Caco-2 (cell line): ENCODE results near the gene CACNA2D1. TPM values are rescaled to one million over a fixed set of nuclear protein-coding genes. Genes with fewer than 3 reads are reported as not detected.

Experiments used
- BruUV-seq: library from RNA; stranded (reverse); fragments of 400-500 nt; replicated peaks from 2 replicates; lab custom pipeline; 2021; lab: Mats Ljungman, UMichigan
- CTCF ChIA-PET: fragments of 300-600 bp; sonication (Branson Sonifier 250); formaldehyde crosslinking; loops from one replicate; lab custom pipeline; 2022; ENCODE audit warnings: antibody characterized with exemption; lab: Charles Lee
- POLR2A ChIA-PET: fragments of 300-600 bp; sonication (Branson Sonifier 250); formaldehyde crosslinking; loops from one replicate; lab custom pipeline; 2022; ENCODE audit warnings: antibody characterized with exemption; lab: Charles Lee
- DNase-seq, 2 experiments: peaks; one replicate each; pipeline versions ENCODE4 v3.0.0 to v3.0.0-alpha.2; 2020 to 2022
- H3K27me3 ChIP-seq: replicated peaks from 2 replicates; pipeline ENCODE4 v1.6.0; 2011; ENCODE audit warnings: low read length; ENCODE audit not compliant: control insufficient read depth, insufficient read depth
- H3K36me3 ChIP-seq: 2 replicates; pipeline ENCODE4 v1.5.1; 2011; ENCODE audit warnings: low read length; ENCODE audit not compliant: control insufficient read depth, insufficient read depth
- H3K4me1 ChIP-seq: fragments of 250-450 bp; sonication (Bioruptor Pico); 2 replicates; pipeline ENCODE4 v1.5.1; 2020; ENCODE audit warnings: mild to moderate bottlenecking
- H3K4me3 ChIP-seq: 2 replicates; pipeline ENCODE4 v1.5.1; 2011; ENCODE audit warnings: low read depth, mild to moderate bottlenecking, control low read depth, low read length
- H3K9me3 ChIP-seq: fragments of 250-450 bp; sonication (Bioruptor Pico); 2 replicates; pipeline ENCODE4 v1.5.1; 2020; ENCODE audit warnings: mild to moderate bottlenecking, moderate library complexity
- H3K27ac Mint-ChIP-seq: one replicate; pipeline ENCODE4 v1.8.0; 2022; ENCODE audit warnings: mixed read lengths; ENCODE audit not compliant: unreplicated experiment
- H3K27me3 Mint-ChIP-seq: one replicate; pipeline ENCODE4 v1.8.0; 2022; ENCODE audit warnings: mixed read lengths; ENCODE audit not compliant: insufficient read depth, unreplicated experiment
- H3K36me3 Mint-ChIP-seq: one replicate; pipeline ENCODE4 v1.8.0; 2022; ENCODE audit warnings: mild to moderate bottlenecking, mixed read lengths; ENCODE audit not compliant: insufficient read depth, unreplicated experiment
- H3K4me1 Mint-ChIP-seq: one replicate; pipeline ENCODE4 v1.8.0; 2022; ENCODE audit warnings: low read depth, mixed read lengths; ENCODE audit not compliant: unreplicated experiment
- H3K4me3 Mint-ChIP-seq: one replicate; pipeline ENCODE4 v1.8.0; 2022; ENCODE audit warnings: mild to moderate bottlenecking, moderate library complexity, mixed read lengths; ENCODE audit not compliant: unreplicated experiment
- H3K9me3 Mint-ChIP-seq: one replicate; pipeline ENCODE4 v1.8.0; 2022; ENCODE audit warnings: mixed read lengths; ENCODE audit not compliant: unreplicated experiment
- CTCF ChIP-seq, 2 experiments: fragments of 200-600 bp in 1 of 2; IDR thresholded peaks; 1 replicate in 1 of 2; 2 replicates in 1 of 2; pipeline versions ENCODE4 v1.5.1 to v1.8.0; 2011 to 2022; ENCODE audit warnings: antibody characterized with exemption in 1 of 2, control low read depth in 1 of 2, inconsistent platforms in 1 of 2, low read depth in 1 of 2, low read length in 1 of 2, mild to moderate bottlenecking in 1 of 2, moderate library complexity in 1 of 2; ENCODE audit not compliant: insufficient read depth in 1 of 2, severe bottlenecking in 1 of 2, unreplicated experiment in 1 of 2
- intact Hi-C: fragments of 100-400 bp; cut with micrococcal nuclease; formaldehyde crosslinking; loops from one replicate; pipeline ENCODE4 v1.10.0; 2022; ENCODE audit not compliant: unreplicated experiment
- total RNA-seq: library from RNA; stranded (reverse); gene quantifications from 2 replicates; pipeline ENCODE4 v1.2.3, GENCODE V29; 2022

CACNA2D1 gene
- total RNA-seq, 1 experiment from 2014 or later, result not detected

GRCh38 chr7:82173400-82174021 lies 270.1 kb downstream of the CACNA2D1 start:
- CTCF ChIA-PET, result no interaction called here
- Histone ChIP-seq H3K4me1 (no peaks in the 10 kb centered on the region), H3K36me3 (no peaks in the 10 kb centered on the region), H3K4me3 (no peak overlapping the region), H3K27me3 (no peaks in the 10 kb centered on the region), H3K9me3 (no peaks in the 10 kb centered on the region)
- Mint-ChIP-seq H3K9me3 (no peaks in the 10 kb centered on the region), H3K27me3 (peaks cover 2% of the 10 kb centered on the region), H3K36me3 (no peaks in the 10 kb centered on the region), H3K27ac (no peak overlapping the region), H3K4me3 (no peak overlapping the region), H3K4me1 (no peaks in the 10 kb centered on the region)
- no peak for DNase-seq
- no TSS peak for BruUV-seq
- intact Hi-C loops, result loop anchor here (5.0 kb wide), 1 partner anchor 554 kb away; no protein-coding TSS in a partner anchor
- POLR2A ChIA-PET, result no interaction called here
- no peak for TF ChIP-seq CTCF (IDR thresholded peaks at IDR 0.05; ENCODE audit: insufficient read depth in 1 of 2, low read depth in 1 of 2, low read length in 1 of 2, severe bottlenecking in 1 of 2, unreplicated experiment in 1 of 2)

DNA sequence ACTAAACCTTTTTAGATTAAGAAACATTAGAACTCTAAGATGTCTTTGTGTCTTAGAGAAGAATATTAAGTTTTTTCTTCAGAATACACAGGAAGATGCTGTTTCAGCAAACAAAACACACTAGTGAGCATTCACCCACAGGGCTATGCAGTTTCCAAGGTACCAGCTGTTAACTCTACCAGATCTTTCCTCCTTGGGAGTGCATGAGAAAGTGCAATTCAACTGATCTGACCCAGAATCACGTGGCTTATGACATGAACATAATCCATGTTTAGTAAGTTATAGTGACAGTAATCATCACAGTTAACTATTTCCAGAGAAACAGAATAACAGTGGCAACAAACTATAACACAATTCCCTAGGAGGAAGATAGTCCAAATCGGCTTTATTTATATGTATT lies 270.7 kb downstream of the CACNA2D1 start:
- CTCF ChIA-PET, result no interaction called here
- H3K27me3 Mint-ChIP-seq, result no peaks in the 10 kb centered on the region
- H3K36me3 Mint-ChIP-seq, result no peaks in the 10 kb centered on the region
- no peaks in the 10 kb centered on the region for H3K27me3 ChIP-seq
- POLR2A ChIA-PET, result no interaction called here
- H3K4me3 ChIP-seq, result no peak overlapping the region
- no peaks in the 10 kb centered on the region for H3K9me3 Mint-ChIP-seq
- no peaks in the 10 kb centered on the region for H3K4me1 ChIP-seq
- no peak for TF ChIP-seq CTCF (IDR thresholded peaks at IDR 0.05; ENCODE audit: insufficient read depth in 1 of 2, low read depth in 1 of 2, low read length in 1 of 2, severe bottlenecking in 1 of 2, unreplicated experiment in 1 of 2)
- H3K4me3 Mint-ChIP-seq, result no peak overlapping the region
- H3K4me1 Mint-ChIP-seq, result no peaks in the 10 kb centered on the region
- DNase-seq, result no peak
- no peaks in the 10 kb centered on the region for H3K36me3 ChIP-seq
- H3K9me3 ChIP-seq, result no peaks in the 10 kb centered on the region
- H3K27ac Mint-ChIP-seq, result no peak overlapping the region
- no TSS peak for BruUV-seq
- intact Hi-C loops, result loop anchor here (5.0 kb wide), 1 partner anchor 554 kb away; no protein-coding TSS in a partner anchor

DNA sequence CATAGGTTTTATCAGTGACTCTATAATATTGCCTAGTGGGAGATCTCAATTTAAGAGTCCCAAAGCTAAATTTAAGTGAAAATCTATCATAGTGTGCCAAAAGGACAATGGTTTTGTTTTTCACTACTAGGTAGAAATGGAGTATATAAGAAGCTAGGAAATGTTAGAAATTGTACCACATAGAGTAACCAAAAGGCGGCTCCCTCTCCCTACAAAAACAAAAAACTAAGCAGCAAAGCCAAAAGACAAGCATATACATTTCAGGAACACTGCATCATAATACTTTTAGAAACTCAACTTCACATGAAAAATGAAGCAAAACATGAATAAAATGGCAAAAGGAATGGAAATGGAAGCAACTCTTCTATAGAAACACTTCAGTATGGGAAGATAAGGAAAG lies 271.6 kb downstream of the CACNA2D1 start:
- Mint-ChIP-seq H3K9me3 (no peaks in the 10 kb centered on the region), H3K4me3 (no peak overlapping the region), H3K36me3 (no peaks in the 10 kb centered on the region), H3K27me3 (no peaks in the 10 kb centered on the region), H3K4me1 (no peaks in the 10 kb centered on the region), H3K27ac (no peak overlapping the region)
- Histone ChIP-seq H3K9me3 (no peaks in the 10 kb centered on the region), H3K27me3 (no peaks in the 10 kb centered on the region), H3K36me3 (no peaks in the 10 kb centered on the region), H3K4me1 (no peaks in the 10 kb centered on the region), H3K4me3 (no peak overlapping the region)
- ChIA-PET CTCF (no interaction called here), POLR2A (no interaction called here)
- TF ChIP-seq CTCF (IDR thresholded peaks at IDR 0.05; ENCODE audit: insufficient read depth in 1 of 2, low read depth in 1 of 2, low read length in 1 of 2, severe bottlenecking in 1 of 2, unreplicated experiment in 1 of 2), result no peak
- BruUV-seq, result no TSS peak
- intact Hi-C loops, result loop anchor here (5.0 kb wide), 1 partner anchor 555 kb away; no protein-coding TSS in a partner anchor
- DNase-seq, result no peak
